Lower leg skin (tissue), 4 donors: ENCODE data around the gene ZNF394. TPM values are rescaled to one million over a fixed set of nuclear protein-coding genes. Genes with fewer than 3 reads are reported as not detected.

Experiments used
- DNase-seq, 2 donors: peaks; one replicate each; pipeline ENCODE4 v3.0.0-alpha.2; 2019; ENCODE audit warnings: low spot score in 2 of 2
- H3K4me3 ChIP-seq: fragments of 200-600 bp; sonication (generic); 2 replicates; pipeline ENCODE4 v1.5.1; 2017; ENCODE audit warnings: mild to moderate bottlenecking, low read depth; ENCODE audit not compliant: poor library complexity, severe bottlenecking
- POLR2A ChIP-seq, 2 donors: fragments of 450-650 bp; IDR thresholded peaks; one replicate each; pipeline ENCODE4 v1.6.1; 2016 to 2017; ENCODE audit warnings: antibody characterized with exemption in 2 of 2, mild to moderate bottlenecking in 1 of 2, moderate library complexity in 1 of 2
- WGBS, 2 donors: methylation state at CpG; one replicate each; pipeline ENCODE4 v1.1.5; 2018; 5-methylcytosine and 5-hydroxymethylcytosine counted together
- intact Hi-C: fragments of 100-400 bp; cut with DNase I; formaldehyde crosslinking; loops from one replicate; pipeline ENCODE4 v1.15.0; 2023; ENCODE audit warnings: low total_unique reads
- total RNA-seq, 4 donors: library from RNA; depleted of rRNA; stranded (reverse); fragments of >200 nt; gene quantifications; one replicate each; pipeline ENCODE4 v1.1.0, GENCODE V29; 2016
- TF ChIP-seq, protein P1 (sequence below), 3 donors: fragments of 450-650 bp; IDR thresholded peaks; one replicate each; pipeline ENCODE4 v1.5.1; 2016; ENCODE audit warnings: antibody characterized with exemption in 3 of 3, mild to moderate bottlenecking in 3 of 3, moderate library complexity in 2 of 3

The ZNF394 gene
- total RNA-seq, 4 donors from 2014 or later, result 26.2 to 55.0 (median 40.5) TPM

DNA sequence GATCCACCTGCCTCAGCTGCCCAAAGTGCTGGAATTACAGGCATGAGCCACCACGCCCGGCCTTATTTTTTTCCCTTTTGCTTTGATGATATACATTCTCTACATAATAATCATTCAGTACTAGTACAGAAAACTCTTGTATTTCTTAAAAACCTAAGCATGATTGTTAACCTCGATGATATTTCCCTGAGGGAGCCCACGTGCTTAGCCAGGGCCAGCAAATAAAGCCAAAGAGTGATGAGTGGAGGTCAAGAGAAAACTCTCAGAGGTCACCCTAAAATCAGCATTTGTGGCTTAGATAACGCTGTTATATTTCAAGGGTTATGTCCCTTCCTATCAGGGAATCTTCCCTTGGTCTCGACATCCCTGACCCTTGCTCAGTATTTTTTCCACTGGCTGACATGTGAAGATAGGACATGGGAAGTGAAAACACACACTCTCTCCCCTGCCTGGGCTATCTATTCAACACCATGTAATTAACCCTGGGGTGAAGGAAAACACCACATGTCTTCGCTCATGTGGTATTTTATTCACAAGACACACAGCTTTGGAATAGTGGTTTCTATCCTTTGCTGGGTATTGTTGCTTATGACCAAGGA lies 39.2 kb upstream of the ZNF394 start:
- H3K4me3 ChIP-seq, result no peak overlapping the region
- intact Hi-C loops, result no loop called here
- TF ChIP-seq, protein P1, sequence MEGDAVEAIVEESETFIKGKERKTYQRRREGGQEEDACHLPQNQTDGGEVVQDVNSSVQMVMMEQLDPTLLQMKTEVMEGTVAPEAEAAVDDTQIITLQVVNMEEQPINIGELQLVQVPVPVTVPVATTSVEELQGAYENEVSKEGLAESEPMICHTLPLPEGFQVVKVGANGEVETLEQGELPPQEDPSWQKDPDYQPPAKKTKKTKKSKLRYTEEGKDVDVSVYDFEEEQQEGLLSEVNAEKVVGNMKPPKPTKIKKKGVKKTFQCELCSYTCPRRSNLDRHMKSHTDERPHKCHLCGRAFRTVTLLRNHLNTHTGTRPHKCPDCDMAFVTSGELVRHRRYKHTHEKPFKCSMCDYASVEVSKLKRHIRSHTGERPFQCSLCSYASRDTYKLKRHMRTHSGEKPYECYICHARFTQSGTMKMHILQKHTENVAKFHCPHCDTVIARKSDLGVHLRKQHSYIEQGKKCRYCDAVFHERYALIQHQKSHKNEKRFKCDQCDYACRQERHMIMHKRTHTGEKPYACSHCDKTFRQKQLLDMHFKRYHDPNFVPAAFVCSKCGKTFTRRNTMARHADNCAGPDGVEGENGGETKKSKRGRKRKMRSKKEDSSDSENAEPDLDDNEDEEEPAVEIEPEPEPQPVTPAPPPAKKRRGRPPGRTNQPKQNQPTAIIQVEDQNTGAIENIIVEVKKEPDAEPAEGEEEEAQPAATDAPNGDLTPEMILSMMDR (IDR thresholded peaks at IDR 0.05), result no peak
- no peak for TF ChIP-seq POLR2A (IDR thresholded peaks at IDR 0.05)
- peak in 1 of 2 donors; percentile 32 for DNase-seq
- 78 to 80% methylated on average over 7 of the region's 7 CpGs for WGBS, 2 donors

DNA sequence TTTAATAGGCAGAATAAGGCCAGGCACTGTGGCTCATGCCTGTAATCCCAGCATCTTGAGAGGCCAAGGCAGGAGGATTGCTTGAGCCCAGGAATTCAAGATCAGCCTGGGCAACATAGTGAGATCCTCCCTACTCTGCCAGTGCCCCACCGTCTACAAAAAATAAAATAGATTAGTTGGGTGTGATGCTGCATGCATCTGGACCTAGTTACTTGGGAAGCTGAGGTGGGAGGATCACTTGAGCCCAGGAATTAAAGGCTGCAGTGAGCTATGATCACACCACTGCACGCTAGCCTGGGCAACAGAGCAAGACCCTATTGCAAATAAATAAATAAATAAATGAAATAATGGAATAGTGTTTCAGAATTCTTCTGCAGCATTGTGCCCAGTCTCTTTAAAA lies 35.6 kb upstream of the ZNF394 start:
- TF ChIP-seq, protein P1 (IDR thresholded peaks at IDR 0.05), result no peak
- TF ChIP-seq POLR2A (IDR thresholded peaks at IDR 0.05), result no peak
- intact Hi-C loops, result no loop called here
- no peak overlapping the region for H3K4me3 ChIP-seq
- 98 to 100% methylated on average over 2 of the region's 2 CpGs for WGBS, 2 donors
- peak in 1 of 2 donors; percentile 28 for DNase-seq

DNA sequence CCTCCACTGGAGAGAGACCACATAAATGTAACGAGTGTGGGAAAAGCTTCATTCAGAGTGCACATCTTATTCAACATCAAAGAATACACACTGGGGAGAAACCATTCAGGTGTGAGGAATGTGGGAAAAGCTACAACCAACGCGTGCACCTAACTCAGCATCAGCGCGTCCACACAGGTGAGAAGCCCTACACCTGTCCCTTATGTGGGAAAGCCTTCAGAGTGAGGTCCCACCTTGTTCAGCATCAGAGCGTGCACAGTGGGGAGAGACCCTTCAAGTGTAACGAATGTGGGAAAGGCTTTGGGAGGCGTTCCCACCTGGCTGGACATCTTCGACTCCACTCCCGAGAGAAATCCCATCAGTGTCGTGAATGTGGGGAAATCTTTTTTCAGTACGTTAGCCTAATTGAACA lies 31.3 kb upstream of the ZNF394 start:
- 99% methylated on average over 12 of the region's 12 CpGs for WGBS, 2 donors
- DNase-seq, result no peak
- TF ChIP-seq, protein P1 (IDR thresholded peaks at IDR 0.05), result no peak
- no peak for TF ChIP-seq POLR2A (IDR thresholded peaks at IDR 0.05)
- H3K4me3 ChIP-seq, result no peak overlapping the region
- intact Hi-C loops, result no loop called here

DNA sequence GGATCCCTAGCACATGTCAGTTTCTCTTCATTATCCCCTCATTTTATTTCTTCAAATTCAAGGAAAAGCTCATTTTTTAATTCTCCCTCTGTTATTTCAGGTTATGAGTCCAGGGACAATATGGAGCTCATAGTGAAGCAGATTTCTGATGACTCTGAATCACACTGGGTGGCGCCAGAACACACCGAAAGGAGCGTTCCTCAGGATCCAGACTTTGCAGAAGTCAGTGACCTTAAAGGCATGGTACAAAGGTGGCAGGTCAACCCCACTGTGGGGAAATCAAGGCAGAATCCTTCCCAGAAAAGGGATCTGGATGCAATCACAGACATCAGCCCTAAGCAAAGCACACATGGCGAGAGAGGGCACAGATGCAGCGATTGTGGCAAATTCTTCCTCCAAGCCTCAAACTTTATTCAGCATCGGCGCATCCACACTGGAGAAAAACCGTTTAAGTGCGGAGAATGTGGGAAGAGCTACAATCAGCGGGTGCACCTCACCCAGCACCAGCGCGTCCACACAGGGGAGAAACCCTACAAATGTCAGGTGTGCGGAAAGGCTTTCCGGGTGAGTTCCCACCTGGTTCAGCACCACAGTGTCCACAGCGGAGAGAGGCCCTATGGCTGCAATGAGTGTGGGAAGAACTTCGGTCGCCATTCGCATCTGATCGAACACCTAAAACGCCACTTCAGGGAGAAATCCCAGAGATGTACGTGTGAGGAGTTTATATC lies 25.8 kb upstream of the ZNF394 start:
- peak in 1 of 2 donors; percentile 69 for DNase-seq
- TF ChIP-seq, protein P1 (IDR thresholded peaks at IDR 0.05), result no peak
- TF ChIP-seq POLR2A (IDR thresholded peaks at IDR 0.05), result no peak
- no peak overlapping the region for H3K4me3 ChIP-seq
- intact Hi-C loops, result no loop called here
- WGBS, 2 donors, result 93 to 95% methylated on average over 21 of the region's 21 CpGs

DNA sequence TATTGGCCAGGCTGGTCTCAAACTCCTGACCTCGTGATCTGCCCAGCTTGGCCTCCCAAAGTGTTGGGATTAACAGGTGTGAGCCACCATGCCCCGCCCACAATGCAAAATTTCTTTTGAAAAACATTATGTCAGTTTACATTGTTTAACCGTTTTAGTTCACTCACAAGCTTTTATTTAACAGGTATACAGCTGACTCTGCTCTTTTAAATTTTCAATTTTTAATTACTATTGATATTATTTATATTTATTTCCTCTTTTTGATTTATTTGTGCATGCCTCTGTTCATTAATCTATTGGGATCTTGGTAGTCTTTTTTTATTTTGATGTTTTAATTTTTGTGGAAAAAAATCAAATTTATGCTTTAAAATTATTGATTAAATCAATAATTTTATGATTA lies 21.3 kb upstream of the ZNF394 start:
- H3K4me3 ChIP-seq, result no peak overlapping the region
- TF ChIP-seq POLR2A (IDR thresholded peaks at IDR 0.05), result no peak
- peak in 1 of 2 donors; percentile 40 for DNase-seq
- intact Hi-C loops, result no loop called here
- WGBS, 2 donors, result 93 to 98% methylated on average over 3 of the region's 3 CpGs

DNA sequence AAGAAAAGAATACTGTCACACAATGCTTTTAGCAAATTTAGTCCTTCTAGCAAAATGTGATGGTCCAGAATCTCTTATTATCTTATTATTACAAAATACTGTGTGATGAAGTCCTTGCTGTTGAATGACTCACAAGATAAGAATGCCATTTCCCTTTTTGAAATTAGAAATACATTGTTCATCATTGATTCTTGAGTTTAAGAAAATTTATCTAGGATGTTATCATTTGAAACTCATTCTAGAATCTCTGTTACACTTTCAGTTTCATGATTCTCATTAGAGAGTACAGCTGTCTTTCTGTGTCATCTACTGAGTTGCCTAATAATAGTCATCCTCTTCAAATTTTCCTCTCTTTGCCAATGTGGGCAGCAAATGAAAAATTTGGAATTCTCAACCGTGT lies 14.0 kb upstream of the ZNF394 start:
- intact Hi-C loops, result no loop called here
- no peak overlapping the region for H3K4me3 ChIP-seq
- TF ChIP-seq, protein P1 (IDR thresholded peaks at IDR 0.05), result no peak
- TF ChIP-seq POLR2A (IDR thresholded peaks at IDR 0.05), result no peak
- WGBS, 2 donors, result 91 to 97% methylated on average over 1 of the region's 1 CpG
- DNase-seq, result no peak
